Measurements from ENCODE around the gene NKX1-1. TPM values are rescaled to one million over a fixed set of nuclear protein-coding genes. Genes with fewer than 3 reads are reported as not detected.

The NKX1-1 gene
- total RNA-seq, 1 donor from 2014 or later: not detected

GRCh38 chr4:1359976-1360375 is 46.3 kb downstream of the NKX1-1 start:
- no peak for DNase-seq

- no peak for DNase-seq
These were observed 47.1 kb downstream of the NKX1-1 start for GRCh38 chr4:1359144-1359501.

- no peak for DNase-seq
These were observed 47.7 kb downstream of the NKX1-1 start for GRCh38 chr4:1358421-1359143.

GRCh38 chr4:1357356-1358248 is 48.6 kb downstream of the NKX1-1 start:
- no peak for DNase-seq

GRCh38 chr4:1356181-1356998 is 49.9 kb downstream of the NKX1-1 start:
- DNase-seq: no peak

- no peak for DNase-seq
These were observed 50.9 kb downstream of the NKX1-1 start for GRCh38 chr4:1355378-1355777.

- no peak for DNase-seq
These were observed 51.3 kb downstream of the NKX1-1 start for GRCh38 chr4:1354983-1355275.

GRCh38 chr4:1354136-1354982 is 51.9 kb downstream of the NKX1-1 start:
- no peak for DNase-seq

GRCh38 chr4:1353186-1354055 is 52.8 kb downstream of the NKX1-1 start:
- DNase-seq: no peak

Other genes with a start within 250 kb of the NKX1-1 start
- 3.3 TPM for gene SPON2, start 233.9 kb downstream of the NKX1-1 start, total RNA-seq
- 237 TPM for gene CTBP1, start 157.3 kb downstream of the NKX1-1 start, total RNA-seq
- 27.9 TPM for gene MAEA, start 116.6 kb downstream of the NKX1-1 start, total RNA-seq
- gene UVSSA, start 59.2 kb downstream of the NKX1-1 start, total RNA-seq: 9.5 TPM

Measured in occipital lobe (tissue), 2 donors.